GM23338 (cell line): ENCODE data around the gene SPTBN4. TPM values are rescaled to one million over a fixed set of nuclear protein-coding genes. Genes with fewer than 3 reads are reported as not detected.
"Not testable (repeated sequence)": the region's sequence is repeated elsewhere in the genome, so short reads cannot be mapped to it uniquely, and the experiment has no call there.

Experiments used
- ATAC-seq: fragments of 200-7000 bp; cut with Tn5 transposase; 3 replicates; pipeline ENCODE4 v1.9.1; 2020
- DNase-seq: peaks from one replicate; pipeline ENCODE4 v3.0.0-alpha.2; 2015; ENCODE audit warnings: low spot score
- H2AFZ ChIP-seq: fragments of 200-600 bp; sonication (generic); 2 replicates; pipeline ENCODE4 v1.8.0; 2016; ENCODE audit warnings: antibody characterized with exemption, mild to moderate bottlenecking, moderate library complexity
- H3F3A ChIP-seq: fragments of 200-600 bp; sonication (generic); replicated peaks from 2 replicates; pipeline ENCODE4 v1.8.0; 2017; ENCODE audit warnings: antibody characterized with exemption, mixed run types, low read depth
- H3K27ac ChIP-seq: fragments of 200-600 bp; sonication (generic); 2 replicates; pipeline ENCODE4 v1.6.1; 2016; ENCODE audit warnings: low read depth
- H3K27me3 ChIP-seq: fragments of 200-600 bp; sonication (generic); 2 replicates; pipeline ENCODE4 v1.8.0; 2016; ENCODE audit warnings: mild to moderate bottlenecking, mixed run types, moderate library complexity; ENCODE audit not compliant: insufficient read depth
- H3K36me3 ChIP-seq: fragments of 200-600 bp; sonication (generic); 2 replicates; pipeline ENCODE4 v1.8.0; 2016; ENCODE audit warnings: mild to moderate bottlenecking; ENCODE audit not compliant: insufficient read depth
- H3K4me1 ChIP-seq: fragments of 200-600 bp; sonication (generic); 2 replicates; pipeline ENCODE4 v1.8.0; 2016; ENCODE audit warnings: mild to moderate bottlenecking, moderate library complexity; ENCODE audit not compliant: insufficient read depth
- H3K4me2 ChIP-seq: fragments of 200-600 bp; sonication (generic); 2 replicates; pipeline ENCODE4 v1.7.1; 2017; ENCODE audit warnings: mixed run types
- H3K4me3 ChIP-seq: fragments of 200-600 bp; sonication (generic); 2 replicates; pipeline ENCODE4 v1.6.1; 2016; ENCODE audit warnings: mixed run types
- H3K79me2 ChIP-seq: fragments of 200-600 bp; sonication (generic); replicated peaks from 2 replicates; pipeline ENCODE4 v1.8.0; 2017; ENCODE audit warnings: mild to moderate bottlenecking; ENCODE audit not compliant: insufficient read depth
- H3K9me2 ChIP-seq: fragments of 200-600 bp; sonication (generic); 2 replicates; pipeline ENCODE4 v1.8.0; 2017; ENCODE audit not compliant: insufficient read depth
- H4K20me1 ChIP-seq: fragments of 200-600 bp; sonication (generic); replicated peaks from 2 replicates; pipeline ENCODE4 v1.8.0; 2017; ENCODE audit warnings: mild to moderate bottlenecking; ENCODE audit not compliant: insufficient read depth
- H3K27ac Mint-ChIP-seq: 2 replicates; pipeline ENCODE4 v1.8.0; 2020; ENCODE audit warnings: inconsistent platforms, mild to moderate bottlenecking, moderate library complexity, mixed read lengths
- H3K27me3 Mint-ChIP-seq: 3 replicates; pipeline ENCODE4 v1.8.0; 2022; ENCODE audit warnings: low read depth, mild to moderate bottlenecking, moderate library complexity, mixed read lengths, inconsistent platforms; ENCODE audit not compliant: insufficient read depth, poor library complexity
- H3K36me3 Mint-ChIP-seq: 3 replicates; pipeline ENCODE4 v1.8.0; 2021; ENCODE audit warnings: low read depth, mild to moderate bottlenecking, inconsistent platforms, moderate library complexity, mixed read lengths
- H3K4me1 Mint-ChIP-seq: 3 replicates; pipeline ENCODE4 v1.8.0; 2020; ENCODE audit warnings: mild to moderate bottlenecking, inconsistent platforms, mixed read lengths
- H3K4me3 Mint-ChIP-seq: 3 replicates; pipeline ENCODE4 v1.8.0; 2021; ENCODE audit warnings: moderate library complexity, mild to moderate bottlenecking, inconsistent platforms, mixed read lengths
- H3K9me3 Mint-ChIP-seq: 3 replicates; pipeline ENCODE4 v1.8.0; 2020; ENCODE audit warnings: moderate library complexity, mild to moderate bottlenecking, inconsistent platforms, mixed read lengths
- CREB1 ChIP-seq: fragments of 250-450 bp; sonication (Bioruptor Pico); IDR thresholded peaks from 2 replicates; pipeline ENCODE4 v1.5.0; 2020; ENCODE audit warnings: low read depth, mild to moderate bottlenecking, moderate library complexity
- CTCF ChIP-seq, 2 experiments: fragments of 200-600 bp in 1 of 2; sonication (generic) in 1 of 2; conservative IDR thresholded peaks; 2 replicates each; pipeline versions ENCODE4 v1.5.1 to v1.6.1; 2016 to 2017; ENCODE audit warnings: antibody characterized with exemption in 2 of 2, low read depth in 2 of 2, mild to moderate bottlenecking in 2 of 2, moderate library complexity in 1 of 2
- EZH2 ChIP-seq: fragments of 200-600 bp; sonication (generic); IDR thresholded peaks from one replicate; pipeline ENCODE4 v1.8.0; 2017; ENCODE audit warnings: antibody characterized with exemption, mild to moderate bottlenecking, low read depth; ENCODE audit not compliant: unreplicated experiment
- EZH2phosphoT487 ChIP-seq: fragments of 200-600 bp; sonication (generic); IDR thresholded peaks from one replicate; pipeline ENCODE4 v1.8.1; 2018; ENCODE audit warnings: antibody characterized with exemption; ENCODE audit not compliant: unreplicated experiment
- JUNB ChIP-seq: IDR thresholded peaks from one replicate; pipeline ENCODE4 v1.6.1; 2016; ENCODE audit warnings: antibody characterized with exemption; ENCODE audit not compliant: unreplicated experiment
- POLR2AphosphoS5 ChIP-seq: IDR thresholded peaks from 2 replicates; pipeline ENCODE4 v1.6.1; 2016; ENCODE audit warnings: antibody characterized with exemption, low read depth
- STAT1 ChIP-seq: IDR thresholded peaks from one replicate; pipeline ENCODE4 v1.6.1; 2016; ENCODE audit warnings: antibody characterized with exemption; ENCODE audit not compliant: unreplicated experiment
- polyA plus RNA-seq: library from polyadenylated mRNA; unstranded; fragments of >200 nt; fragmentation: Nextera tagmentation; extraction: Ambion mirVana; gene quantifications from 2 replicates; pipeline ENCODE4 v1.2.1, GENCODE V29; 2016
- total RNA-seq: library from RNA; depleted of rRNA; stranded (reverse); fragments of >200 nt; shearing (Covaris generic); gene quantifications from 2 replicates; pipeline ENCODE4 v1.2.3, GENCODE V29; 2014
- TF ChIP-seq, protein P1 (sequence below): IDR thresholded peaks from one replicate; pipeline ENCODE4 v1.6.1; 2018; ENCODE audit warnings: antibody characterized with exemption; ENCODE audit not compliant: unreplicated experiment

The SPTBN4 gene
- total and polyA plus RNA-seq, 2 experiments from 2014 or later = 1.6 to 2.3 TPM

DNA sequence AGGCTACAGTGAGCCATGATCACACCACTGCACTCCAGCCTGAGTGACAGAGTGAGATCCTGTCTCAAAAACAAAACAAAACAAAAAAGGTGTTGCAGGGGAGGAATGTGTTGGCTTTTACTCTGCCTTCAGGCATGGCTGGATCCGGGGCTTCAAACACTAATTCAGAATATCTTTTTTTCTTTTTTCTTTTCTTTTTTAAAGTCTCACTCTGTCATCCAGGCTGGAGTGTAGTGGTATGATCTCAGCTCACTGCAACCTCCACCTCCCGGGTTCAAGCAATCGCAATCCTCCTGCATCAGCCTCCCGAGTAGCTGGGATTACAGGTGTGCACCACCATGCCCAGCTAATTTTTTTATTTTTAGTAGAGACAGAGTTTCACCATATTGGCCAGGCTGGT lies 124.9 kb downstream of the SPTBN4 start:
- H3K27me3 Mint-ChIP-seq = peaks cover 21% of the 10 kb centered on the region
- peaks cover 10% of the 10 kb centered on the region for H3K36me3 Mint-ChIP-seq
- H3K79me2 ChIP-seq = not testable (repeated sequence)

GRCh38 chr19:40592170-40592569 lies 125.4 kb downstream of the SPTBN4 start:
- Histone ChIP-seq H3K27ac (no peak overlapping the region), H3K4me1 (peaks cover 11% of the 10 kb centered on the region), H4K20me1 (no peaks in the 10 kb centered on the region), H3K4me3 (no peak overlapping the region), H3K4me2 (no peak overlapping the region), H3F3A (0 out of 2 replicates have a peak, but pooled peaks cover 5% of the 10 kb centered on the region), H3K9me2 (no peaks in the 10 kb centered on the region), H3K27me3 (peaks cover 19% of the 10 kb centered on the region), H3K79me2 (no peaks in the 10 kb centered on the region), H3K36me3 (no peaks in the 10 kb centered on the region), H2AFZ (no peak overlapping the region)
- DNase-seq (peak; percentile 89), ATAC-seq (peak; percentile 55)
- H3K36me3 Mint-ChIP-seq = peaks cover 6% of the 10 kb centered on the region; the same call in 1 of the 3 replicates
- peaks cover 23% of the 10 kb centered on the region for H3K27me3 Mint-ChIP-seq
- H3K27ac Mint-ChIP-seq = no peak overlapping the region
- H3K4me1 Mint-ChIP-seq = peaks cover 11% of the 10 kb centered on the region
- H3K4me3 Mint-ChIP-seq = no peak overlapping the region
- no peak for TF ChIP-seq EZH2phosphoT487
- TF ChIP-seq POLR2AphosphoS5 = peak; percentile 44; the same call in 1 of the 2 replicates
- TF ChIP-seq CTCF (conservative IDR thresholded peaks at IDR 0.05; ENCODE audit: low read depth in 2 of 2) = no peak
- no peak for TF ChIP-seq JUNB
- H3K9me3 Mint-ChIP-seq = no peaks in the 10 kb centered on the region; the same call in 2 of the 3 replicates

More for the DNA sequence above, 124.9 kb downstream of the SPTBN4 start:
- H2AFZ ChIP-seq, DNase-seq, H3K9me2 ChIP-seq, H4K20me1 ChIP-seq, H3K36me3 ChIP-seq, H3K4me3 ChIP-seq, H3F3A ChIP-seq, ATAC-seq, H3K9me3 Mint-ChIP-seq, H3K4me2 ChIP-seq, H3K27ac ChIP-seq, H3K4me3 Mint-ChIP-seq, H3K27ac Mint-ChIP-seq: not testable (repeated sequence)
- peaks cover 11% of the 10 kb centered on the region for H3K4me1 Mint-ChIP-seq
- Histone ChIP-seq H3K27me3 (peaks cover 16% of the 10 kb centered on the region), H3K4me1 (peaks cover 10% of the 10 kb centered on the region)

GRCh38 chr19:40594255-40594654 lies 127.5 kb downstream of the SPTBN4 start:
- H3K9me3 Mint-ChIP-seq = no peaks in the 10 kb centered on the region; the same call in 2 of the 3 replicates
- H3K4me3 Mint-ChIP-seq = no peak overlapping the region
- Histone ChIP-seq H3K36me3 (no peaks in the 10 kb centered on the region), H3K4me1 (peaks cover 20% of the 10 kb centered on the region), H3K27me3 (peaks cover 38% of the 10 kb centered on the region), H3F3A (peaks cover 9% of the 10 kb centered on the region; the same call in 1 of the 2 replicates), H3K27ac (no peak overlapping the region), H4K20me1 (no peaks in the 10 kb centered on the region; the same call in 1 of the 2 replicates), H3K4me3 (peak overlapping the region; percentile 38; the same call in 1 of the 2 replicates), H3K9me2 (no peaks in the 10 kb centered on the region), H2AFZ (no peak overlapping the region), H3K79me2 (no peaks in the 10 kb centered on the region), H3K4me2 (peak overlapping the region; percentile 70)
- ATAC-seq (no peak), DNase-seq (peak; percentile 77)
- no peak overlapping the region; the same call in 1 of the 2 replicates for H3K27ac Mint-ChIP-seq
- H3K4me1 Mint-ChIP-seq = peaks cover 20% of the 10 kb centered on the region
- H3K27me3 Mint-ChIP-seq = peaks cover 39% of the 10 kb centered on the region
- H3K36me3 Mint-ChIP-seq = no peaks in the 10 kb centered on the region; the same call in 2 of the 3 replicates
- TF ChIP-seq EZH2phosphoT487 = no peak
- no peak for TF ChIP-seq CTCF (conservative IDR thresholded peaks at IDR 0.05; ENCODE audit: low read depth in 2 of 2)
- no peak for TF ChIP-seq EZH2
- no peak for TF ChIP-seq JUNB
- TF ChIP-seq CREB1 (CRISPR knock-in tag) = no peak
- TF ChIP-seq STAT1 = no peak
- TF ChIP-seq, protein P1, sequence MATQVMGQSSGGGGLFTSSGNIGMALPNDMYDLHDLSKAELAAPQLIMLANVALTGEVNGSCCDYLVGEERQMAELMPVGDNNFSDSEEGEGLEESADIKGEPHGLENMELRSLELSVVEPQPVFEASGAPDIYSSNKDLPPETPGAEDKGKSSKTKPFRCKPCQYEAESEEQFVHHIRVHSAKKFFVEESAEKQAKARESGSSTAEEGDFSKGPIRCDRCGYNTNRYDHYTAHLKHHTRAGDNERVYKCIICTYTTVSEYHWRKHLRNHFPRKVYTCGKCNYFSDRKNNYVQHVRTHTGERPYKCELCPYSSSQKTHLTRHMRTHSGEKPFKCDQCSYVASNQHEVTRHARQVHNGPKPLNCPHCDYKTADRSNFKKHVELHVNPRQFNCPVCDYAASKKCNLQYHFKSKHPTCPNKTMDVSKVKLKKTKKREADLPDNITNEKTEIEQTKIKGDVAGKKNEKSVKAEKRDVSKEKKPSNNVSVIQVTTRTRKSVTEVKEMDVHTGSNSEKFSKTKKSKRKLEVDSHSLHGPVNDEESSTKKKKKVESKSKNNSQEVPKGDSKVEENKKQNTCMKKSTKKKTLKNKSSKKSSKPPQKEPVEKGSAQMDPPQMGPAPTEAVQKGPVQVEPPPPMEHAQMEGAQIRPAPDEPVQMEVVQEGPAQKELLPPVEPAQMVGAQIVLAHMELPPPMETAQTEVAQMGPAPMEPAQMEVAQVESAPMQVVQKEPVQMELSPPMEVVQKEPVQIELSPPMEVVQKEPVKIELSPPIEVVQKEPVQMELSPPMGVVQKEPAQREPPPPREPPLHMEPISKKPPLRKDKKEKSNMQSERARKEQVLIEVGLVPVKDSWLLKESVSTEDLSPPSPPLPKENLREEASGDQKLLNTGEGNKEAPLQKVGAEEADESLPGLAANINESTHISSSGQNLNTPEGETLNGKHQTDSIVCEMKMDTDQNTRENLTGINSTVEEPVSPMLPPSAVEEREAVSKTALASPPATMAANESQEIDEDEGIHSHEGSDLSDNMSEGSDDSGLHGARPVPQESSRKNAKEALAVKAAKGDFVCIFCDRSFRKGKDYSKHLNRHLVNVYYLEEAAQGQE = no peak
- no peak for TF ChIP-seq POLR2AphosphoS5
